ENCODE results near the gene NRL. TPM values are rescaled to one million over a fixed set of nuclear protein-coding genes. Genes with fewer than 3 reads are reported as not detected.
A peak's percentile ranks its signal among the peaks of the same experiment; 100 is the strongest.

The NRL gene
- total and polyA plus RNA-seq, 4 donors: 1.5 to 3.2 (median 2.8) TPM

DNA sequence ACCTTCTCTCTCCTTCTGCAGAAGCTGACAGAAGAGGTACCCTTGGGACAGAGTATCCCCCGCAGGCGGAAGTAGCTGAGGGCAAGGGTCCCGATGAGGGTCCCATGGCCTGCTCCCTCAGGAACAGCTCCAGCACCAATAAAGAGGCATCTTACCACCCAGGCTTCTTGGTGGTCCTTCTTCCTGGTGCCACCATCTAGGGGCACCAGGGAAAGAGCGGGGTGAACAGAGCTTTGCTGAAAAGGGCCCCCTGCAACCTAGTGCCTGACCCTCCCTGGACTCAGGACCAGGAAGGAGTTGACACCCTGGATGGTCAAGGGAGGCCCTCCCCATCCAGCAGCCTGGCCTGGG, 45.7 kb upstream of the NRL start:
- H3K4me3 ChIP-seq (ENCODE audit: low read depth in 1 of 3, low read length in 3 of 3): no peak overlapping the region
- H3K27me3 ChIP-seq (ENCODE audit: control insufficient read depth in 4 of 4, insufficient read depth in 4 of 4, low read length in 3 of 4): no peaks in the 10 kb centered on the region
- peaks cover 8 to 35% (median 29%) of the 10 kb centered on the region in 4 donors for H3K4me1 ChIP-seq (ENCODE audit: control insufficient read depth in 4 of 4, insufficient read depth in 4 of 4, low read length in 3 of 4)
- TF ChIP-seq RAD21 (IDR thresholded peaks at IDR 0.05) (no peak), HNF4A (conservative IDR thresholded peaks at IDR 0.05) (no peak), TAF1 (conservative IDR thresholded peaks at IDR 0.05) (no peak), FOXA2 (IDR thresholded peaks at IDR 0.05) (no peak), GABPA (IDR thresholded peaks at IDR 0.05 in 1 of 2, conservative IDR thresholded peaks at IDR 0.05 in 1 of 2) (no peak), RXRA (IDR thresholded peaks at IDR 0.05) (no peak), HNF4G (IDR thresholded peaks at IDR 0.05) (no peak), NR2F2 (IDR thresholded peaks at IDR 0.05) (no peak)
- TF ChIP-seq, protein P1, sequence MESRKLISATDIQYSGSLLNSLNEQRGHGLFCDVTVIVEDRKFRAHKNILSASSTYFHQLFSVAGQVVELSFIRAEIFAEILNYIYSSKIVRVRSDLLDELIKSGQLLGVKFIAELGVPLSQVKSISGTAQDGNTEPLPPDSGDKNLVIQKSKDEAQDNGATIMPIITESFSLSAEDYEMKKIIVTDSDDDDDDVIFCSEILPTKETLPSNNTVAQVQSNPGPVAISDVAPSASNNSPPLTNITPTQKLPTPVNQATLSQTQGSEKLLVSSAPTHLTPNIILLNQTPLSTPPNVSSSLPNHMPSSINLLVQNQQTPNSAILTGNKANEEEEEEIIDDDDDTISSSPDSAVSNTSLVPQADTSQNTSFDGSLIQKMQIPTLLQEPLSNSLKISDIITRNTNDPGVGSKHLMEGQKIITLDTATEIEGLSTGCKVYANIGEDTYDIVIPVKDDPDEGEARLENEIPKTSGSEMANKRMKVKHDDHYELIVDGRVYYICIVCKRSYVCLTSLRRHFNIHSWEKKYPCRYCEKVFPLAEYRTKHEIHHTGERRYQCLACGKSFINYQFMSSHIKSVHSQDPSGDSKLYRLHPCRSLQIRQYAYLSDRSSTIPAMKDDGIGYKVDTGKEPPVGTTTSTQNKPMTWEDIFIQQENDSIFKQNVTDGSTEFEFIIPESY (IDR thresholded peaks at IDR 0.05): no peak
- TF ChIP-seq, protein P2, sequence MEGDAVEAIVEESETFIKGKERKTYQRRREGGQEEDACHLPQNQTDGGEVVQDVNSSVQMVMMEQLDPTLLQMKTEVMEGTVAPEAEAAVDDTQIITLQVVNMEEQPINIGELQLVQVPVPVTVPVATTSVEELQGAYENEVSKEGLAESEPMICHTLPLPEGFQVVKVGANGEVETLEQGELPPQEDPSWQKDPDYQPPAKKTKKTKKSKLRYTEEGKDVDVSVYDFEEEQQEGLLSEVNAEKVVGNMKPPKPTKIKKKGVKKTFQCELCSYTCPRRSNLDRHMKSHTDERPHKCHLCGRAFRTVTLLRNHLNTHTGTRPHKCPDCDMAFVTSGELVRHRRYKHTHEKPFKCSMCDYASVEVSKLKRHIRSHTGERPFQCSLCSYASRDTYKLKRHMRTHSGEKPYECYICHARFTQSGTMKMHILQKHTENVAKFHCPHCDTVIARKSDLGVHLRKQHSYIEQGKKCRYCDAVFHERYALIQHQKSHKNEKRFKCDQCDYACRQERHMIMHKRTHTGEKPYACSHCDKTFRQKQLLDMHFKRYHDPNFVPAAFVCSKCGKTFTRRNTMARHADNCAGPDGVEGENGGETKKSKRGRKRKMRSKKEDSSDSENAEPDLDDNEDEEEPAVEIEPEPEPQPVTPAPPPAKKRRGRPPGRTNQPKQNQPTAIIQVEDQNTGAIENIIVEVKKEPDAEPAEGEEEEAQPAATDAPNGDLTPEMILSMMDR (IDR thresholded peaks at IDR 0.05; ENCODE audit: low read depth, low read length, missing input control): no peak
- no peak for DNase-seq (ENCODE audit: low spot score)
- peaks cover 25 to 56% (median 43%) of the 10 kb centered on the region in 4 donors for H3K36me3 ChIP-seq (ENCODE audit: control insufficient read depth in 4 of 4, insufficient read depth in 3 of 4, low read depth in 1 of 4, low read length in 3 of 4)
- 94% methylated on average over 4 of the region's 4 CpGs for WGBS
- no peaks in the 10 kb centered on the region for H3K9me3 ChIP-seq (ENCODE audit: control insufficient read depth in 4 of 4, low read length in 3 of 4)
- peak overlapping the region; percentile 71 to 91 for H3K27ac ChIP-seq (ENCODE audit: low read depth in 1 of 2, low read length in 2 of 2)
- H3K9ac ChIP-seq (ENCODE audit: low read depth in 1 of 2, low read length in 2 of 2): no peak overlapping the region

DNA sequence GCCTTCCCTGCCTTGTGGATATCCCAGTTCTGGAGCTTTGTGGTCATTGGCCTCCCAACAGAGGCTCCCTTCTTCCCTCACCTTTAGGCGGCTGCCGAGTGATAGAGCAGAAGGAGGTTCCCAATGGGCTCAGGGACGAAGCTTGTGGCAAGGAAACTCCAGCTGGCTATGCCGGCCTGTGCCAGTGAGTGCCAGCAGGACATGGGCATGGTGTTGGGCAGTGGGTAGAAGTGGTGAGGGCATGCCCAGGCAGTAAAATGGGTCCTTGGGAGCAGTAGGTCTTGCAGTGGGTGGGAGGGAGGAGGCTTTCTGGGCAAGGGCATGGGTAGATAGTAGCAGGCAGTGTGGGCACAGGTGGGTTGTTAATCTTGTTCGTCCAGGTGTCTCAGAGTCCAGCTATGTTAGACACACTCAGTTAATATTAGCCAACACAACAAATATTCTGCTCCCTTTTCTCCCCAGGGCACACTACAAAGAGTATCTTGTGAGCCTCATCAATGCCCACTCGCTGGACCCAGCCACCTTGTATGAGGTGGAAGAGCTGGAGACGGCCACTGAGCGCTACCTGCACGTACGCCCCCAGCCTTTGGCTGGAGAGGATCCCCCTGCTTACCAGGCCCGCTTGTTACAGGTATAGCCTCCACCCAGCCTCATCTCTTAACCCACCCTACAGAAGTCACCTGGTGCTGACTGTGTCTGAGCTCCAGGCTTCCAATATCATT, 45.2 kb upstream of the NRL start:
- Histone ChIP-seq H3K4me3 (ENCODE audit: low read depth in 1 of 3, low read length in 3 of 3) (no peak overlapping the region), H3K4me1 (ENCODE audit: control insufficient read depth in 4 of 4, insufficient read depth in 4 of 4, low read length in 3 of 4) (peaks cover 8 to 35% (median 29%) of the 10 kb centered on the region in 4 donors), H3K27me3 (ENCODE audit: control insufficient read depth in 4 of 4, insufficient read depth in 4 of 4, low read length in 3 of 4) (no peaks in the 10 kb centered on the region), H3K9me3 (ENCODE audit: control insufficient read depth in 4 of 4, low read length in 3 of 4) (no peaks in the 10 kb centered on the region), H3K9ac (ENCODE audit: low read depth in 1 of 2, low read length in 2 of 2) (no peak overlapping the region), H3K27ac (ENCODE audit: low read depth in 1 of 2, low read length in 2 of 2) (peak overlapping the region; percentile 71 to 91), H3K36me3 (ENCODE audit: control insufficient read depth in 4 of 4, insufficient read depth in 3 of 4, low read depth in 1 of 4, low read length in 3 of 4) (peaks cover 29 to 56% (median 43%) of the 10 kb centered on the region in 4 donors)
- WGBS: 90% methylated on average over 11 of the region's 11 CpGs
- TF ChIP-seq YY1 (IDR thresholded peaks at IDR 0.05) (no peak), EGR1 (IDR thresholded peaks at IDR 0.05; ENCODE audit: low read depth in 2 of 2) (no peak), HNF4A (conservative IDR thresholded peaks at IDR 0.05) (no peak), NR2F2 (IDR thresholded peaks at IDR 0.05) (no peak), RXRA (IDR thresholded peaks at IDR 0.05) (no peak), FOXA2 (IDR thresholded peaks at IDR 0.05) (no peak), HNF4G (IDR thresholded peaks at IDR 0.05) (no peak), SP1 (IDR thresholded peaks at IDR 0.05) (no peak), RAD21 (IDR thresholded peaks at IDR 0.05) (no peak)
- TF ChIP-seq, protein P3, sequence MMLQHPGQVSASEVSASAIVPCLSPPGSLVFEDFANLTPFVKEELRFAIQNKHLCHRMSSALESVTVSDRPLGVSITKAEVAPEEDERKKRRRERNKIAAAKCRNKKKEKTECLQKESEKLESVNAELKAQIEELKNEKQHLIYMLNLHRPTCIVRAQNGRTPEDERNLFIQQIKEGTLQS (IDR thresholded peaks at IDR 0.05): no peak
- TF ChIP-seq, protein P2 (IDR thresholded peaks at IDR 0.05; ENCODE audit: low read depth, low read length, missing input control): no peak
- TF ChIP-seq, protein P1 (IDR thresholded peaks at IDR 0.05): no peak
- no peak for DNase-seq (ENCODE audit: low spot score)
